T1000 (cell line): Measurements from ENCODE around the gene TJP3.

Experiments
- DNase-seq: peaks from one replicate; lab custom pipeline; 2025; ENCODE audit warnings: mixed read lengths; lab: John Stamatoyannopoulos, UW

The TJP3 gene

DNA sequence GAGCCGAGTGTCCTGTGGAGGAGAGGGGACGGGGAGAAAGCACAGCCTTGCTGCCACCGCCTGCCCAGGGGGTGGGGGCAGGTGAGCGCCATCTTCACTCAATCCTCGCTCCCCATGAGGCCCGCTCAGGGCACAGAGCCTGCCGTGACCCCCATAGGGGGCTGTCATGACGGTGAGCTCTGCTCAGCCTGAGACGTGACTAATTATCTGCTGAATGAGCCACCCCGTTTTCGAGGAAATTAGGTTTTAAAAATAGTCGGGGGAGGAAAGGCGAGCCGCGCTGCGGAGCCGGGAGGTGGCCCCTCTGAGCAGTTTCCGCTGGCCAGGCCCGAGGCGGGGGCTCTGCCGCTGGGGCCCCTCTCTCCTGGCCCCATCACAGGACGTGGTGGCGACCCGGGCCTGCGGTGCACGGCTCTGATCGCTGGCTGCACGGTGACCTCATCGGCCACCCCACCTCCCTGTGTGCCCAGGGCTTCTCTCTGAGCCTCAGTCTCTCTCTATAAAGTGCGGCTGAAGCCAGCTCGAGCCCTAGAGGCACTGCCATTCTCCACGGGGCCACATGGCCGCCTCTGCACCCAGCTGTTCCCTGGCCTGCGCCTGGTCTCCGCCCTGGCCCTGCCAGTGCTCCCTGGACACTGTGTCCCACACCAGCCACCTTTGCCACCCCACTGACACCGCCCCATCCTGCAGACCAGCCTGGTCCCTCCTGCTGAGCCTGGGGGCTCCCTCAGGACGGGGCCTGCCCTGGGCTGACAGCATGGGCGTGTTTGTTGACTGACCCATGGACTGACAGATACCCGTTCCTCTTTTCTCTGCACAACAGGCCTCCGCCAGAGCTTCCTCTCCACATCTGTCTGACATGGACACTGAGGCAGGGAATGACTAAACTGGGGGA is 36.3 kb upstream of the TJP3 start:
- no peak for DNase-seq

GRCh38 chr19:3672575-3672948 is 35.6 kb upstream of the TJP3 start:
- DNase-seq: no peak

GRCh38 chr19:3672993-3673392 is 35.2 kb upstream of the TJP3 start:
- DNase-seq: no peak

DNA sequence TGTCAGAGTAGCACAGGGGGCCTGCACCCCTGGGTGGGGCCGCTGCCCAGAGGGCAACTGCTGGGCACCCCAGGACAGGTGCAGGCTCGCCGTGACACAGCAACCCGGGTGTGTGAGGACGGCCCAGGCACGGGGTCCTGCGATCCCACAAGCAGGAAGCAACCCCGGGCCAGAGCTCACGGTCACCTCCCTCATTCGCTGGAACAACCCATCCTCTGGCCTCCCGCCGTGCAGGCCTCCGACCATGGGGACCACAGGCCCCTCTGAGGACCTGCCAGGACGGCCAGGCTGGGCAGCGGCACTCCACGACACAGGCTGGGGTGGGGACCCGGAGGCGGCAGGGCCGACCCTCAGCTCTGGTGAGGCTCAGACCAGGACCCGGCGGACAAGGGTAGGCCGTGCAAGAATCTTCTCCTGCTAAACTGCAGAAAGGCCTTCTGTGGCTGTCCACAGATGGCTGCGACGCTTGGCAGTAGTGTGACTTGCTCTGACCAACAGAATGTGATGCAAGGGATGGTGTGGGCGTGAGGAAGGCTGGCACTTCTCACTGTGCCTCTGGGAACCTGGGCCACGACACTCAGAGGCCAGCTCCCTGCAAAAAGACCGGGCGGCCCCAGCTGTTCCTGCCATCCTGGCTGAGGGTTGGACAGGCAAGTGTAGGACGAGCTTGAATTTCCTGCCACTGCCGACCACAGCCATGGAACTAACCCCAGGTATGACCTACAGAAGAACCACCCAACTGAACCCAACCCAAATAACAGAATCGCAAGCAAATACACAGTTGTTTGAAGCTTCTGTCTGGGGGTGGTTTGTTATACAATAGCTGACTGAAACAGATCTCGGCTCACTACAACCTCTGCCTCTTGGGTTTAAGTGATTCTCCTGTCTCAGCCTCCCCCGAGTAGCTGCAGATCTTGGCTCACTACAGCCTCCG is 34.4 kb upstream of the TJP3 start:
- no peak for DNase-seq

DNA sequence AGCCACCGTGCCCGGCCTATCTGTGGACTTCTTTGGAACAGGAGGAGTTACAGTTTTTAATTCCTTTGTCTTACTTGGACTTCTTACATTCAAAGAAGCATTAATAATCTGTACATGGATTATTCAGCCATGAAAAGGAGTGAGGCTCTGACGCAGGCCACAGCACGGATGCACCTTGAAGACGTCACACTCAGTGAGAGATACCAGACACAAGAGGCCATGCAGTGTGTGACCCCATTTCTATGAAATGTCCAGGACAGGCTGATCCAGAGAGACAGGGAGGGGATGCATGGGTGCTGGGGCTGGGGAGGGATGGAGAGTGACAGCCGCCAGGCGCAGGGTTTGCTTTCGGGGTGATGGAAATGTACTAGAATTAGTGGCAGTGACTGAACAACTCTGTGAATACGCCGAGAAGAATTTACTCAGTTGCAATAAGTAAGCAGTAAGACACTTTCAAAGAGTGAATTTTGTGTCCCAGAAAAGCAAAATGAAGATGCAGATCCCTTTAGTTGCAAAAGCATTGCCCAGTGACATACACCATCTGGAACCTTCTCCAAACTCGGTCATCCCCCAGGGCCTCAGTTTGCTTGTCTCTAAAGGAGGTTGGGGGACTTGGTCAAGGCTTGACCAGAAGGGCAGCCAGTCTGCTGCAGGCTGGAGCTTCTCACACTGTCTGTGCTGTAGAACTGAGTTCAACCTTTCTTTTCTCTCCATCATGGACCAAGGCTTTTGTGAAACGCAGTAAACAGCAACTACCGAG is 33.2 kb upstream of the TJP3 start:
- no peak for DNase-seq

GRCh38 chr19:3678188-3678587 is 30.0 kb upstream of the TJP3 start:
- DNase-seq: no peak

DNA sequence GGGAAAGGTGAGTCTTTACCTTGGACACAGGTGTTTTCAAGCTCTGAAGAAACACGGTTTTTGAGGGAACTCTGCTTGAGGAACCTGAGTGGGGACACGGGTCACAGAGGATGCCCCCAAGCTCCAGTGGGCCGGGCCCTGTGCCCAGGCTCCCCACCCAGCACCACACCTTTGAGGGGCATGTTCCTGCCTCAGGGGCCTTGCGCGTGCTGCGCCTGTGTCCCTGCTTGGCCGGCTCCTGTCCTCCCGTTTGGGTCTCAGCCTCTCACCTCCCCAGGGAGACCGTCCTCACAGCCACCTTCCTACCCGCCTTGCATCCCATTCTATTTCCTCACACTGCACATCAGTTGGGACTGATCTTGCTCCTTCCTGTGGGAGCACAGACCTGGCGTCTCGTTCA is 29.0 kb upstream of the TJP3 start:
- DNase-seq: no peak

- DNase-seq: no peak
Observed at GRCh38 chr19:3679581-3679980, 28.6 kb upstream of the TJP3 start.

- no peak for DNase-seq
Observed at GRCh38 chr19:3680939-3681338, 27.2 kb upstream of the TJP3 start.

DNA sequence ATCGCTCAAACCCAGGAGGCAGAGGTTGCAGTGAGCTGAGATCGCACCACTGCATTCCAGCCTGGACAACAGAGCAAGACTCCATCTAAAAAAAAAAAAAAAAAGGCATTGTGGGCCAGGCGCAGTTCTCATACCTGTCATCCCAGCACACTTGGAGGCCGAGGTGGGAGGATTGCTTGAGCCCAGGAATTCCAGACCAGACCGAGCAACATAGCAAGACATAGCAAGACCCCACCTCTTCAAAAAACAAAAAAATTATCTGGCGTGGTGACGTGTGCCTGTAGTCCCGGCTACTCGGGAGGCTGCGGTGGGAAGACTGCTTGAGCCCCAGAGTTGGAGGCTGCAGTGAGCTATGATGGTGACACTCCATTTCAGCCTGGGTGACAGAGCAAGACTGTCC is 25.9 kb upstream of the TJP3 start:
- DNase-seq: no peak

DNA sequence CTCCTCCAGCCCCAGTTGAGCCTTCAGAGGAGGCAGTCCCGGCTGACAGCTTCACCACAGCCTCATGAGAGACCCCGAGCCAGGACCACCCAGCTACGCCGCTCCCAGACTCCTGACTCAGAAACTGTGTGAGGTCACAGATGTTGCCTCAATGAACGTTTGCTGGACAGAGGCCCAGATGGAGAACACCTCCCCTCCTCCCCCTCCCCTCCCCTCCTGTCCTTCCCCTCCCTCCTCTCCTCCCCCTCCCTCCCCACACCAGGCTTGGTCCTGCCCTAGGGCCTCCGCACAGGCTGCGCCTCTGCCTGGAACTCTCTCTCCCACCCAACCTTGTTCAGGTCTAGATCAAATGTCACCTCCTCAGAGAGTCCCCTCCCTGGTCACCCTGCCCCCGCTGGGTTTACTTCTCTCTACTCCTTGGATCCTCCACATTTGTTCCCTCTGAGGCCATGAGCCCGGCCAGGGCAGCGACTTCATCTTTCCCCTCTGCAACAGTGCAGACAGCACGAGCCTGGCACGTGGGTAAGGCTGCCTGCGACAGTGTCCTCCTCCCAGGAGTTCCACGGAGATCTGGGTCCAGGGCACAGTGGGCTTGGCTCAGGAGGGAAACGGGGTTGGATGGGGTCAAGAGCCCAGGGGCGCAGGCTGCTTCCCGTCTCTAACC is 25.3 kb upstream of the TJP3 start:
- no peak for DNase-seq

DNA sequence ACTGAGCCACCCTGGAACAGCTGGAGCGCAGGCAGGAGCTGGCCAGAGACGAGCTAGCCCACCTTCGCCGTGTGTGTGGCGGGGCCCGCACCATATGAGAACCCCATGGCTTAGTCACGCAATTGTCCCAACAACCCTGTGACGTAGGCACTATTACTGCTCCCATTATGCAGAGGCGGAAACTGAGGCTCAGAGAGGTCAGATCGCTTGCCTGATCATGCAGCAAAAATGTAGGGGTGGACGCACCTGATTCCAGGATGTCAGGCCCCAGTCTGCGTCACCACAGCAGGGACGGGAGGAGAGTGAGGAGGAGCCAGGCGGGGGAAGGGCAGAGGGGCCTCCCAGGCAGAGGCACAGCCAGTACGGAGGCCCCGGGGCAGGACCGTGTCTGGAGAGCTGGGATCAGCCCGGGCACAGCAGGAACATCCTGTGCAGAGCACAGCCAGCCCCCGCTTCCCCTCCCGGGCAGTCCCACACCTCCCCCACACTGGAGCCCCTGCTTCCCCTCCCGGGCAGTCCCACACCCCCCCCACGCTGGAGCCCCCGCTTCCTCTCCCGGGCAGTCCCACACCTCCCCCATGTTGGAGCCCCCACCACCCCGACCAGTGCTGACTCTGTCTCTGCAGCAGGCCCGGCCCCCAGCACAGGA is 24.7 kb upstream of the TJP3 start:
- DNase-seq: no peak

DNA sequence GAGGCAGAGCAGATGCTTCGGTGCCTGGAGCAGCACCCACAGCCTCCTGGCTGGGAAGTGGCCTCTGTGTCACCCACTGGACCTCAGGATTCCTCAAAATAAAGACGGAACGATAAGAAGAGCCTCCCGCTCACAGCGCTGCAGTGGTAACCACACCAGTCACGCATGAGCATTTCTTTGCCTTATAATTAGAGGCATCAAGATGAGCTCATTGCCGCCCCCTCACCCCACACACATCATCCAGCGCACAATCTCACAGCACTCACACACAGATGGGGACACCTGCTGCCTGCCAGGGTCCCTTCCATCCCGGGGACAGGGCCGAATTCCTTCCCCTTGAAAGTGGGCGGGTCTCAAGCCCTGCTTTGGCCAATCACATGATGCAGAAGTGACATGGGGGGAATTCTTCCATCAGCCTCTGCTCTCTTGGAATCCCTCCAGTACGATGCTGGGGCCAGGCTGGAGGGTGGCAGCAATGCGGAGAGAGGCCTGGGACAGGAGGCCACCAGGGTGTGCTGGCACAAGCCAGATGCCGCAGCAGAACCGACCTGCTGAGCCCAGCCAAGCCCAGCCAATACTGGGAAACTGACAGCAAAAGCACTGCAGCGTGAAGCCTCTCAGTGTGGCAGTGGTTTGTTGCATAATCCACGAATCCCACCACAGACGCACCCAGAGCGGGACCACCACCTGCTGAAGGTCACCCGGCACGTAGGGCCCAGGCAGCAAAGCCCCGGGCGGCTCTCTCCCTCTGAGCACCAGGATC is 23.9 kb upstream of the TJP3 start:
- no peak for DNase-seq

GRCh38 chr19:3684817-3685410 is 23.3 kb upstream of the TJP3 start:
- DNase-seq: no peak

DNA sequence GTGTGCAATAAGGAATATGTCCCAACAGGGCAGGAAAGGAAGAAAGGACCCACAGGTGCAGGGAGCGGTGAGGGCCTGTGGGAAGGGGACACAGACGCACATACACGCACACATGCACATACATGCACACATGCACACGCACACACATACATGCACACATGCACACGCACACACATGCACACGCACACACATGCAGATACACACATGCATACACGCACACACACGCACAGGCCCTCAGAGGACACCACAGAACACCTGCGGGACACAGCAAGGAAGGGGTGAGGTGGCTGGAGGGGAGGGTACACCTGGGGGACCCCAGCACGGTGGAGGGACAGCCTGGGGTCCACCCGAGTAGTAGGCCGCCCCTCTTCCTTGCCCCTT is 20.8 kb upstream of the TJP3 start:
- DNase-seq: no peak

DNA sequence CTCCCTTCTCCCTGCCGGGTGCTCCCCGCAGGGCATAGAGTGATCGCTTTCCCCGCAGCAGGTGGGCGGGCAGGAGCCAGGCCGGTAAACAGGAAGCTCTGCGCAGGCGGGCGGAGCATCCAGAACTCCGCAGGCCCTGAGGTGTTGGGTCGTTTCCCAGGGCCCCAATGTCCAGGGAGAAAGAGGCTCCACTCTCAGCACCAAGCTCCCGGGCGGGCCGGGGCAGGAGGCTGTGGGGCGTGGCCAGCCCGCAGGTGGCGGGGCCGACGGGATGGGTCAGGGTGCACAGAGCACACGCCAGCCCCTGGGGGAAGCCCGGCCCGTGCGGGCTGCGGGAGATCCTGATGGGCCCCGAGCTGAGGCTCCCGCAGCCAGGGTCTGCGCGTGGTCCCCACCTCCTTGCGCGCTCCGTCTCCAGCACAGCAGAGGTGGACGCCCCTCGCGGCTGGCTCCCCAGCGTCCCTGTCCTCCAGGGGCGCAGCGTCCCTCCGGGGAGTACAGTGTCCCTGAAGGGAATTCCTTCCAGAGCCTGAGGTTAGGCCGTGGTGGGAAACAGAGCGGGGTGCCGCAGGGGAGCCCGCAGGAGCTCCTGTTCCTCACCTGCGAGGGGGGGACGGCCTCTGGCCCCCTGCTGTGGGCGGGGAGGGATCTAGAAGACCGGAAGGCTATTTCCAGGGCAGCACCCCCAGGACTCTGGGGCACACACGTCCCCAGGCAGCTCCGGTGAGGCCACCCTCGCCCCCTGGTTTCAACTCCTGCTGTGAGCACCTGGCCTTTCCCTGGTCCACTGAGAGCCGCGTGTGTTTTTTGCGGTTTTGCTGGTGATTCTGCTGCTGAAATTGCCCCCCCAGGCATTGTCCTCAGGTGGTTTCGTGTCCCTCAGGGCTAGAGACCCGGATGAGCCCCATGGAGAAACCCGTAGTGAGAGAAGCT is 20.1 kb upstream of the TJP3 start:
- no peak for DNase-seq

DNA sequence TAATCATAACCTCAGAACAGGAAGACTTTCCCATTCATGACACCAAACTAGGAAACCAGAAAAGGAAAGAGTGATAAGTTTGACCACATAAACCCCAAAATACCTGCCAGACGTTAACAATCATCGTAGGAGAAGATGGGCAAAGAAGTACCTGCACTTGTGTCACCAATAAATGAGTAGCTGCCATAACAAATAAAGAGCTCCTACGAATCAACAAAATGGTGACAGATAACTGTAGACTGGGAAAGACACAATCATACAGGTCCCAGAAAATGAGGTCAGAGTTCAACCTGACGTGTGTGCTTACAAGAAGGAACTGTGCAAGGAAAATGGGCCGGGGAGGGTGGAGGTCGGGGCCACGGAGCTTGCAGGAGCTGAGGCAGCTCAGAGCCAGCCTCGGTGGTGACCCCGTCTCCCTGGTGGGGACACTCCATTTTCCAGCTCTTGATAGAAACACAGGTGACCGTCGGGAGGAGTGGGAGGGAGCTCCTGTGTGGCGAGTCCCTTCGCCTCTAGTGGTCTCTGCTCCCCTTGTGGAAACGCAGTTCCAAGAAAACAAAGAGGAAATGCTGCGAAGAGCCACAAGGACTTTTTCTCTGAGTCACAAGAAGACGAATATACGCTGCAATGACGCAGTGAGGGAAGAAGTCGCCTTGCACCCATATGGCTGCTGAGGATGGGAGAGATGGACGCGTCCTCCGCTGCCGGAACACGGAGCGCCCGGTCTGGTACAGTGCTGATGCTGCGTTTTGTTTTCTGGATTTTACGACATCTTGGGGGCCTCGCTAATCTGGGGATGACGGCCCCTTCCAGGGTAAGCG is 17.4 kb upstream of the TJP3 start:
- DNase-seq: no peak

- DNase-seq: no peak
Observed at GRCh38 chr19:3691372-3691716, 16.8 kb upstream of the TJP3 start.
